Cardiac atrium fibroblast (primary cell): Measurements from ENCODE around the gene C1orf87. TPM values are rescaled to one million over a fixed set of nuclear protein-coding genes. Genes with fewer than 3 reads are reported as not detected.

Experiments
- total RNA-seq: library from RNA; depleted of rRNA; stranded (reverse); fragments of >200 nt; gene quantifications from 2 replicates; pipeline ENCODE4 v1.2.3, GENCODE V29; 2015

C1orf87 gene, protein sequence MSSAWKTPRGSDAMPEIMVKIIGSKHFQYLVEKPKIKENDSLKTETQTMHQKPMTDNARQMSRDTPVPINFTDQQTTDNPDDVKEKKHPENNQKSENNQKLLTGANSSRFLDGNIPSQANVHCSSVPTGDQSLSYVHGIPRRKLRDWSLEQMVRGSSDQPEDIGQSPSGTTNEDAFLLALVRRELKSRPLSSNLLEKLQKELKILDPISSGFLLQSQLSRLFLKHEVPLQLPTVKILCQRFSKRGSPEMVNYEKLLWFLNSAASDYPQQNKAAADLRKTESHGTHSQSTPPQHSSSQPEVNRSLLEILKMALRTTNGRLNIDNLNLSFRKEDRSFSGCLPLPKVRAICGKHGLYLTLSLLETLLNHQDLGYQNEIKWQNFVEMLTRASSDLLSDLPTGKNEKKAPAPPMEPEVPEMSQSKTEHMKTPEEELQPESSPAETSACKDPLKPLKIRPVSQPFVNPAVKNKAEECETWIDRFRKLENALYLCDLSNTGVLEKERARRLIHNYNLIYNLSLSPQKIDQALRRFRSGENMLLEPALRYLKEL
- not detected in 2 replicates for total RNA-seq

GRCh38 chr1:60073605-60074278 lies at the start of gene C1orf87:
Gene C1orf87 (minus strand): TSS chr1:60073770. CDS start chr1:60072643, 1,127 bp downstream.

Other genes with a start within 250 kb of the C1orf87 start
- not detected in 2 replicates for gene CYP2J2, start 147.0 kb downstream of the C1orf87 start, total RNA-seq